ENCODE results near the gene PSME3IP1.

Gene PSME3IP1

GRCh38 chr16:57233944-57234706, 48.3 kb upstream of the PSME3IP1 start:
- H3K9ac ChIP-seq (ENCODE audit: low read depth, low read length, poor library complexity, severe bottlenecking), result no peak overlapping the region
- TF ChIP-seq CTCF (conservative IDR thresholded peaks at IDR 0.05; ENCODE audit: low read length), result no peak
- no peak for TF ChIP-seq EZH2phosphoT487 (IDR thresholded peaks at IDR 0.05; ENCODE audit: borderline replicate concordance)
- no peaks in the 10 kb centered on the region for H3K9me3 ChIP-seq (ENCODE audit: insufficient read depth, low read depth, low read length)
- peaks cover 84% of the 10 kb centered on the region for H3K36me3 ChIP-seq (ENCODE audit: insufficient read depth, low read length)
- H3K27me3 ChIP-seq (ENCODE audit: insufficient read depth, low read length, poor library complexity, severe bottlenecking), result no peaks in the 10 kb centered on the region
- no peak overlapping the region for H2AFZ ChIP-seq (ENCODE audit: low read length)
- H3K4me1 ChIP-seq (ENCODE audit: insufficient read depth, low read length, poor library complexity, severe bottlenecking), result no peaks in the 10 kb centered on the region
- no peak overlapping the region for H3K4me3 ChIP-seq (ENCODE audit: low read length, poor library complexity, severe bottlenecking)
- no peaks in the 10 kb centered on the region for H3K9me2 ChIP-seq (replicated peaks; ENCODE audit: low read depth, low read length)
- no peaks in the 10 kb centered on the region for H3K79me2 ChIP-seq (ENCODE audit: insufficient read depth, low read length)
- H3F3A ChIP-seq (ENCODE audit: low read depth), result no peaks in the 10 kb centered on the region
- no peaks in the 10 kb centered on the region for H4K20me1 ChIP-seq (ENCODE audit: insufficient read depth, low read length, poor library complexity, severe bottlenecking)
- H3K4me2 ChIP-seq (ENCODE audit: low read depth, low read length, poor library complexity, severe bottlenecking), result no peak overlapping the region

- Histone ChIP-seq H3K9ac (ENCODE audit: low read depth, low read length, poor library complexity, severe bottlenecking) (no peak overlapping the region), H3F3A (ENCODE audit: low read depth) (no peaks in the 10 kb centered on the region), H3K4me1 (ENCODE audit: insufficient read depth, low read length, poor library complexity, severe bottlenecking) (no peaks in the 10 kb centered on the region), H3K9me3 (ENCODE audit: insufficient read depth, low read depth, low read length) (no peaks in the 10 kb centered on the region), H3K4me2 (ENCODE audit: low read depth, low read length, poor library complexity, severe bottlenecking) (no peak overlapping the region), H3K9me2 (replicated peaks; ENCODE audit: low read depth, low read length) (no peaks in the 10 kb centered on the region), H3K4me3 (ENCODE audit: low read length, poor library complexity, severe bottlenecking) (no peak overlapping the region), H2AFZ (ENCODE audit: low read length) (no peak overlapping the region), H3K27me3 (ENCODE audit: insufficient read depth, low read length, poor library complexity, severe bottlenecking) (no peaks in the 10 kb centered on the region), H3K79me2 (ENCODE audit: insufficient read depth, low read length) (no peaks in the 10 kb centered on the region), H4K20me1 (ENCODE audit: insufficient read depth, low read length, poor library complexity, severe bottlenecking) (no peaks in the 10 kb centered on the region), H3K36me3 (ENCODE audit: insufficient read depth, low read length) (peaks cover 90% of the 10 kb centered on the region)
- TF ChIP-seq CTCF (conservative IDR thresholded peaks at IDR 0.05; ENCODE audit: low read length), result no peak
- no peak for TF ChIP-seq EZH2phosphoT487 (IDR thresholded peaks at IDR 0.05; ENCODE audit: borderline replicate concordance)
Observed at GRCh38 chr16:57231821-57232350, 46.0 kb upstream of the PSME3IP1 start.

- Histone ChIP-seq H3F3A (ENCODE audit: low read depth) (no peaks in the 10 kb centered on the region), H4K20me1 (ENCODE audit: insufficient read depth, low read length, poor library complexity, severe bottlenecking) (no peaks in the 10 kb centered on the region), H3K4me2 (ENCODE audit: low read depth, low read length, poor library complexity, severe bottlenecking) (no peak overlapping the region), H3K36me3 (ENCODE audit: insufficient read depth, low read length) (peaks cover 93% of the 10 kb centered on the region), H3K9me2 (replicated peaks; ENCODE audit: low read depth, low read length) (no peaks in the 10 kb centered on the region), H3K27me3 (ENCODE audit: insufficient read depth, low read length, poor library complexity, severe bottlenecking) (no peaks in the 10 kb centered on the region), H3K9ac (ENCODE audit: low read depth, low read length, poor library complexity, severe bottlenecking) (no peak overlapping the region), H3K9me3 (ENCODE audit: insufficient read depth, low read depth, low read length) (no peaks in the 10 kb centered on the region), H3K4me3 (ENCODE audit: low read length, poor library complexity, severe bottlenecking) (no peak overlapping the region), H3K4me1 (ENCODE audit: insufficient read depth, low read length, poor library complexity, severe bottlenecking) (no peaks in the 10 kb centered on the region), H3K79me2 (ENCODE audit: insufficient read depth, low read length) (no peaks in the 10 kb centered on the region), H2AFZ (ENCODE audit: low read length) (no peak overlapping the region)
- TF ChIP-seq CTCF (conservative IDR thresholded peaks at IDR 0.05; ENCODE audit: low read length) (no peak), EZH2phosphoT487 (IDR thresholded peaks at IDR 0.05; ENCODE audit: borderline replicate concordance) (no peak)
Observed at GRCh38 chr16:57229079-57229478, 43.2 kb upstream of the PSME3IP1 start.
